Choroid plexus epithelial cell (primary cell): ENCODE data around the gene SEPTIN1.

Experiments used
- DNase-seq: peaks from one replicate; pipeline ENCODE4 v3.0.0-alpha.2; 2010; ENCODE audit warnings: low read depth
- H3K4me3 ChIP-seq: 2 replicates; pipeline ENCODE4 v1.5.1; 2011; ENCODE audit warnings: low read depth, mild to moderate bottlenecking, control low read depth, low read length, moderate library complexity
- CTCF ChIP-seq: conservative IDR thresholded peaks from 2 replicates; pipeline ENCODE4 v1.5.1; 2011; ENCODE audit warnings: low read depth, mild to moderate bottlenecking, control low read depth, inconsistent platforms, low read length, moderate library complexity

Gene SEPTIN1

GRCh38 chr16:30409125-30410060 is 27.0 kb upstream of the SEPTIN1 start:
- peak; percentile 97 for TF ChIP-seq CTCF
- peak; percentile 88 for DNase-seq
- no peak overlapping the region for H3K4me3 ChIP-seq

- peak; percentile 52 for DNase-seq
- no peak for TF ChIP-seq CTCF
- H3K4me3 ChIP-seq: peak overlapping the region; percentile 86
Measured at GRCh38 chr16:30407804-30408534, 25.6 kb upstream of the SEPTIN1 start.

GRCh38 chr16:30407102-30407803 is 24.9 kb upstream of the SEPTIN1 start, which contains the start of gene ZNF771:
ZNF771 (plus strand) TSS chr16:30407606; CDS start chr16:30408054, 448 bp downstream.
- H3K4me3 ChIP-seq: peak within 1 kb of the TSS; percentile 86

GRCh38 chr16:30406795-30407101 is 24.4 kb upstream of the SEPTIN1 start:
- DNase-seq: no peak
- H3K4me3 ChIP-seq: peak overlapping the region; percentile 86
- no peak for TF ChIP-seq CTCF

More at GRCh38 chr16:30407102-30407803, 24.9 kb upstream of the SEPTIN1 start, which contains the start of gene ZNF771:
- peak; percentile 87 for DNase-seq
- TF ChIP-seq CTCF: no peak

- no peak overlapping the region for H3K4me3 ChIP-seq
- no peak for TF ChIP-seq CTCF
- no peak for DNase-seq
Measured at GRCh38 chr16:30401768-30402425, 19.5 kb upstream of the SEPTIN1 start.

- H3K4me3 ChIP-seq: peak overlapping the region; percentile 55
- TF ChIP-seq CTCF: no peak
- no peak for DNase-seq
Measured at GRCh38 chr16:30399435-30400186, 17.2 kb upstream of the SEPTIN1 start.
